ENCODE measurements around the gene CCT6A.
"Not testable (repeated sequence)": the region's sequence is repeated elsewhere in the genome, so short reads cannot be mapped to it uniquely, and the experiment has no call there.

The CCT6A gene

DNA sequence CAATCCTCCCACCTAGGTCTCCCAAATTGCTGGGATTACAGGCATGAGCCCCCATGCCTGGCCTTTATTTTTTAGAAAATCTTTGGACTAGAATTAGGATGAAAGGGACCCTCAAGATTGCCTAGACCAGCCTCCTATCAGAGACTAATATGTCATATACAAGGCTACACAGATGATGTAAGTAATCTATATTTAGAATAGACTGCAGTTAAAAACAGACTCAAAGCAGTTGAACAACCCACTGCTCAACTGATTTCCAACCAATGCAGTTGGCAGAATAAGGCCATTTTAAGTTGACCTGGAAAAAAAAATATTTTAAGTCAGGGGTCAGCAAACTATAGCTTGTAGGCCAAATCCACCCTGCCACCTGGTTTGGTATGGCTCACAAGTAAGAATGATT lies 28.1 kb upstream of the CCT6A start:
- H3K4me3 ChIP-seq (ENCODE audit: control insufficient read depth, low read depth, low read length), result no peak overlapping the region
- TF ChIP-seq, protein P1, sequence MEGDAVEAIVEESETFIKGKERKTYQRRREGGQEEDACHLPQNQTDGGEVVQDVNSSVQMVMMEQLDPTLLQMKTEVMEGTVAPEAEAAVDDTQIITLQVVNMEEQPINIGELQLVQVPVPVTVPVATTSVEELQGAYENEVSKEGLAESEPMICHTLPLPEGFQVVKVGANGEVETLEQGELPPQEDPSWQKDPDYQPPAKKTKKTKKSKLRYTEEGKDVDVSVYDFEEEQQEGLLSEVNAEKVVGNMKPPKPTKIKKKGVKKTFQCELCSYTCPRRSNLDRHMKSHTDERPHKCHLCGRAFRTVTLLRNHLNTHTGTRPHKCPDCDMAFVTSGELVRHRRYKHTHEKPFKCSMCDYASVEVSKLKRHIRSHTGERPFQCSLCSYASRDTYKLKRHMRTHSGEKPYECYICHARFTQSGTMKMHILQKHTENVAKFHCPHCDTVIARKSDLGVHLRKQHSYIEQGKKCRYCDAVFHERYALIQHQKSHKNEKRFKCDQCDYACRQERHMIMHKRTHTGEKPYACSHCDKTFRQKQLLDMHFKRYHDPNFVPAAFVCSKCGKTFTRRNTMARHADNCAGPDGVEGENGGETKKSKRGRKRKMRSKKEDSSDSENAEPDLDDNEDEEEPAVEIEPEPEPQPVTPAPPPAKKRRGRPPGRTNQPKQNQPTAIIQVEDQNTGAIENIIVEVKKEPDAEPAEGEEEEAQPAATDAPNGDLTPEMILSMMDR (conservative IDR thresholded peaks at IDR 0.05; ENCODE audit: control insufficient read depth, insufficient read depth, low read depth, low read length), result no peak
- DNase-seq (ENCODE audit: low read depth), result no peak

DNA sequence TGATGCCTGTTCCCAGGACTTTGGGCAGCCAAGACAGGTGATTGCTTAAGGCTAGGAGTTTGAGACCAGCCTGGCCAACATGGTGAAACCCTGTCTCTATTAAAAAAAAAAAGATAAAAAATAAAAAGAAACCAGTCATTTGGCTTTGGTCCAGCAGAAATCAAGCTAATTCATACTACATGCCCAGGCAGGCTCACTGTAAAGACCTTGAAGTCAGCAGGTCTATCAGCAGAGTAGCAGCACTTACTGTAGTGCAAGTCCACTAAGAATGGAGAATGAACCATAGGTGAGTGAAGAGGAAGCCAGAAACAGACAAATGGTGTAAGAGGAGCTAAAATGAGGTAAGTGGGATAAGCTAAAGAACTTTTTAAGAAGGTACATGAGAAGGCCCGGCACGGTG lies 25.0 kb upstream of the CCT6A start:
- TF ChIP-seq, protein P1 (conservative IDR thresholded peaks at IDR 0.05; ENCODE audit: control insufficient read depth, insufficient read depth, low read depth, low read length), result no peak
- H3K4me3 ChIP-seq (ENCODE audit: control insufficient read depth, low read depth, low read length), result no peak overlapping the region
- no peak for DNase-seq (ENCODE audit: low read depth)

DNA sequence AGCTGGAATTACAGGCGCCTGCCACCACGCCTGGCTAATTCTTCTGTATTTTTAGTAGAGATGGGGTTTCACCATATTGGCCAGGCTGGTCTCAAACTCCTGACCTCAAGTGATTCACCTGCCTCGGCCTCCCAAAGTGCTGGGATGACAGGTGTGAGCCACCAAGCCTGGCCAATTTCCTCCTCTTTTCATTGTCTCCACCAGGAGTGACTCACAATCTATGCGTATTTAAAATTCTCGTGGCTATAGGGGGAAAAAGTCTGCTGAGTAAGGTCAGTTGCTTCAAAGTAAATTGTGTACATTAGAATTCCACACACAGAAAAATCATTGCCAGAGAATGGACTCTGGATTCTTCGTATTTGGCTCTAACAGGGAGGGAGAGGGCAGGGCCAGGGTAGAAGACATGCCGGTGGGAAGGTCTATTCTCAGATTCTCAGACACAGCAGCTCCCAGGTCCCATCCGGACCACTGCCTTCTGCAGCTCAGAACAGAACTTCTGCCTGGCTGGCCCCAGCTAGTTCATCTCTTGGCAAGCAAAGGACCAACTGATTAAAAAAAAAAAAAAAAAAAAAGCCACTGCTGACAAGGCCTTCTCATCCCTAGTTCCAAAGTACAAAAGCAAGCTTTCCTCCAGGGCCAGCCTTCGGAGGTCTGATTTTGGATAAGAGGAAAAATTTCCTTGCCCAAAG lies 22.5 kb upstream of the CCT6A start:
- TF ChIP-seq, protein P1 (conservative IDR thresholded peaks at IDR 0.05; ENCODE audit: control insufficient read depth, insufficient read depth, low read depth, low read length), result no peak
- no peak overlapping the region for H3K4me3 ChIP-seq (ENCODE audit: control insufficient read depth, low read depth, low read length)
- DNase-seq (ENCODE audit: low read depth), result no peak

DNA sequence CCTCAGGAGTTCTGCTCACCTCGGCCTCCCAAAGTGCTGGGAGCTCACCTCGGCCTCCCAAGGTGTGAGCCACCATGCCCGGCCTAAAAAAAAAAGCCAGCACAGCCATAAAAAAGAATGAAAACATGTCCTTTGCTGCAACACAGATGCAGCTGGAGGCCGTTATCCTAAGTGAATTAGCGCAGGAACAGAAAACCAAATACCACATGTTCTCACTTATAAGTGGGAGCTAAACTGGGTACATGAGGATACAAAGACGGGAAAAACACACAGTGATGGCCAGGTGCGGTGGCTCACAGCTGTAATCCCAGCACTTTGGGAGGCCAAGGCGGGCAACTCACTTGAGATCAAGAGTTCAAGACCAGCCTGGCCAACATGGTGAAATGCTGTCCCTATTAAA lies 21.2 kb upstream of the CCT6A start:
- H3K4me3 ChIP-seq (ENCODE audit: control insufficient read depth, low read depth, low read length), result no peak overlapping the region
- TF ChIP-seq, protein P1 (conservative IDR thresholded peaks at IDR 0.05; ENCODE audit: control insufficient read depth, insufficient read depth, low read depth, low read length), result no peak
- no peak for DNase-seq (ENCODE audit: low read depth)

DNA sequence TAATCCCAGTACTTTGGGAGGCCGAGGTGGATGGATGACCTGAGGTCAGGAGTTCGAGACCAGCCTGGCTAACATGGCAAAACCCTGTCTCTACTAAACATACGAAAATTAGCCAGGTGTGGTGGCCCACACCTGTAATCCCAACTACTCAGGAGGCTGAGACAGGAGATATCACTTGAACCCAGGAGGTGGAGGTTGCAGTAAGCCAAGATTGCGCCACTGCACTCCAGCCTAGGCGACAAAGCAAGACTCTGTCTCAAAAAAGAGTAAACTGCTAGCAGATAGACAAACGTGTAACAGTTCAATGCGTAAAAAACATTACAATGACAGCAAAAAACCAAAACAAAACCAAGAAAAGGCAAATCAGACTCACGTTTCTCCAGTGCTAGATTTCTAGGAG lies 20.0 kb upstream of the CCT6A start:
- H3K4me3 ChIP-seq (ENCODE audit: control insufficient read depth, low read depth, low read length); DNase-seq (ENCODE audit: low read depth): not testable (repeated sequence)

DNA sequence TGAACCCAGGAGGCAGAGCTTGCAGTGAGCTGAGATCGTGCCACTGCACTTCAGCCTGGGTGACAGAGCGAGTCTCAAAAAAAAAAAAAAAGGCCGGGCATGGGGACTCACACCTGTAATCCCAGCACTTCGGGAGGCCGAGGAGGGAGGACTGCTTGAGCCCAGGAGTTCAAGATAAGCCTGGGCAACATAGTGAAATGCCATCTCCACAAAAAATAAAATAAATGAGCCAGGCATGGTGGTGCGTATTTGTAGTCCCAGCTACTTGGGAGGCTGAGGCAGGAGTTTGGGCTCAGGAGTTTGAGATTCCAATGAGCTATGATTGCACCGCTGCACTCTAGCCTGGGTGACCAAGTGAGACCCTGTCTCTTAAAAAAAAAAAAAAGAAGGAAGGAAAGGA lies 19.0 kb upstream of the CCT6A start:
- not testable (repeated sequence) for H3K4me3 ChIP-seq (ENCODE audit: control insufficient read depth, low read depth, low read length); DNase-seq (ENCODE audit: low read depth)

DNA sequence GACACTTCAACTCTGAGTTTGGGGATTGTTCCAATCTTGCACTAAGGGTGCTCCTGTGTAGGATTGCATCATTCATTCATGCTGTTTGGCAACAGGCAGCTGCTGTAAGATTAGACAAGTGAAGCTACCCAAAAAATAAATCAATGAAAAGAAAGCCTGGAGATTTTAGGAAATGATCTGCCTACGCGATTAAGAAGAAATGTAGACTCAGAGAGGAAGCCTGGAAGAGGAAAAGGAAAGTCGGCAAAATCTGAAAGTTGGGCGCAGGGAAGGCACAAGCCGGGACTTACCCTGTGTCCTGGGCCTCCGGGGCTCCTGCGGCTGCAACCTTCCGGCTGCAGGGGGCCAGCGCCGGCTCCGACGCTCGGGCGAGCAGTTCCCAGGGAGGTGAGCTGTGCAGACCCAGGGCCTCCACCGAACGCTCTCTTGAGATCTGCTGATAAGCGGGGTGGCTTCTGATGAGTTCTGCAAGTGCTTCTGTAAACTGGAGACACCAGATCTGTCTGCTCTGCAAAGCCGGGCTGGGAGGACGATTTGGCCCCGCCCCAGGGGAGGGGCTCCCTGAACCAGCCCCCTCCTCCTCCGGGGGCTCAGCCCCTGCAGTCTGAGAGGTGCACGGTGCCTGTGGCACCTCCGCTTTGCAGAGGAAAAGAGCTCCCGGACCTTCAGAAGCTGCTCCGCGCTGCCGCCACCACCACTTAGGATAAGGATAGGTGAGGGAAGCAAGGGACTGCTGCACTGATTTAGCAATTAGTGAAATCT lies 17.7 kb upstream of the CCT6A start:
- peak overlapping the region; percentile 80 for H3K4me3 ChIP-seq (ENCODE audit: control insufficient read depth, low read depth, low read length)
- peak; percentile 77 for DNase-seq (ENCODE audit: low read depth)
- TF ChIP-seq, protein P1 (conservative IDR thresholded peaks at IDR 0.05; ENCODE audit: control insufficient read depth, insufficient read depth, low read depth, low read length), result peak; percentile 21

Data from fibroblast of mammary gland (primary cell).